GM18951 (cell line): ENCODE results near the gene RAP1A.

Source experiments
- POLR2A ChIP-seq: IDR thresholded peaks from 4 replicates; pipeline ENCODE4 v1.6.1; 2011; ENCODE audit warnings: mild to moderate bottlenecking; ENCODE audit not compliant: insufficient read length, insufficient read depth; ENCODE audit errors: extremely low read depth
- in situ Hi-C: fragments of 300-500 bp; cut with MboI; formaldehyde crosslinking; loops from one replicate; pipeline ENCODE4 v1.12.0; 2022; ENCODE audit warnings: low sequenced_read_pairs, mixed read lengths, inconsistent platforms; ENCODE audit not compliant: unreplicated experiment

Gene RAP1A

GRCh38 chr1:111619635-111620440, at the start of gene RAP1A:
RAP1A (plus strand) TSS chr1:111619789; CDS start chr1:111691361, 71,572 bp downstream.
- in situ Hi-C loops = no loop called here
- peak; percentile 76 for TF ChIP-seq POLR2A

GRCh38 chr1:111569913-111570312, 49.7 kb upstream of the RAP1A start:
- in situ Hi-C loops = no loop called here
- no peak for TF ChIP-seq POLR2A

DNA sequence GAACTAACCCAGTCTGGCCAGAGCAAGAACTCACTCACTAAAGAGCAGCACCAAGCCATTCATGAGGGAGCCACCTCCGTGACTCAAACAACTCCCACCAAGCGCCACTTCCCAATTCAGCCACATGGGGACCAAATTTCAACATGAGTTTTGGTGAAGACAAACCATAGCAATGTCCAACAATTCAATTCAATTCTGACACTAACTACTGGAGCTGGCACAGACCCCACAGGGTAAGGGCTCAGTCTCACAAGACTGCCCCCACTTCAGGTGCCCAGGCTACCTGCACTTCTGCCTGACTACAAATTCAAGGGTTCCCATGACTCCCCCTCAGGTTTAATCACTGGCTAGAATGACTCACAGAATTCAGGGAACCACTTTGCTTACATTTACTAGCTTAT, 48.8 kb upstream of the RAP1A start:
- in situ Hi-C loops = no loop called here
- no peak for TF ChIP-seq POLR2A

GRCh38 chr1:111571239-111571638, 48.4 kb upstream of the RAP1A start:
- TF ChIP-seq POLR2A = no peak
- in situ Hi-C loops = no loop called here

GRCh38 chr1:111571987-111572386, 47.6 kb upstream of the RAP1A start:
- in situ Hi-C loops = no loop called here
- TF ChIP-seq POLR2A = no peak

GRCh38 chr1:111576547-111576946, 43.0 kb upstream of the RAP1A start:
- in situ Hi-C loops = no loop called here

DNA sequence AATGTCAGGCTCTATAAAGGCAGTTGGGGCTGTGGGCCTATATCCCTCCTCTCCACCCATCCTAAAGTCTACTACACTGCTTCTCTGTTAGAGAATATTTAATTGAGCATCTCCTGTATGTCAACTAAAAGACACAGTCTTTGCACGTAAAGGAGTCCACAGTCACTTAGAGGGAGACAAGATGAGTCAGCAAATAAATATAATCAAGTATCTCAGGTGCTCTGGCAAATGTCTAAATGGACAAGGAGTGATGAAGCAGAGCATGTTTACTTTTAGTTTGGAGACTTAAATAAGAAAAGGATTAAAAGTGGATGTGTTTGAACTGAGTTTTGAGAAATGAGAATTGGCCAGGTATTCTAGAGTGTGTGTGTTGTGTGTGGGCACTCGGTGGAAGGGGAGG, 41.8 kb upstream of the RAP1A start:
- TF ChIP-seq POLR2A = no peak
- in situ Hi-C loops = no loop called here

More at GRCh38 chr1:111576547-111576946, 43.0 kb upstream of the RAP1A start:
- TF ChIP-seq POLR2A = no peak

- in situ Hi-C loops = no loop called here
- no peak for TF ChIP-seq POLR2A
Observed at GRCh38 chr1:111581166-111581565, 38.4 kb upstream of the RAP1A start.

DNA sequence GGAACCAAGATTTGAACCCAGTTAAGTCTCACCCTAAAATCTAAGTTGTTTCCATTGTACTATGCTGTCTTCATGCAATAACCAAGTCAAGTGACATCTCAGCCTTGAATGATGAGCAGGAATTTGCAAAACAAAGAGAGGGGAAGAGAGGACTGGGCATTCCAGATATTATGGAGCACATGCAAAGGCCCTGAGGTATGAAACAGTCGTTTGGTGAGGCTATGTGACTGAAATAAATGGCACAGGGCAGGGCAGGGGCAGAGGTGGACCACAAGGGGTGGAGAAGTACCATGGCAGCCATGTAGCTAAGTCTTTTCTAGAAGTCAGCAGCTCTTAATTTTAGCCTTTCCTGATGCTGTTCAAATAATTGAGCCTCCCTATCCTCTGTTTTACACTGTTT, 37.6 kb upstream of the RAP1A start:
- in situ Hi-C loops = no loop called here
- TF ChIP-seq POLR2A = no peak

DNA sequence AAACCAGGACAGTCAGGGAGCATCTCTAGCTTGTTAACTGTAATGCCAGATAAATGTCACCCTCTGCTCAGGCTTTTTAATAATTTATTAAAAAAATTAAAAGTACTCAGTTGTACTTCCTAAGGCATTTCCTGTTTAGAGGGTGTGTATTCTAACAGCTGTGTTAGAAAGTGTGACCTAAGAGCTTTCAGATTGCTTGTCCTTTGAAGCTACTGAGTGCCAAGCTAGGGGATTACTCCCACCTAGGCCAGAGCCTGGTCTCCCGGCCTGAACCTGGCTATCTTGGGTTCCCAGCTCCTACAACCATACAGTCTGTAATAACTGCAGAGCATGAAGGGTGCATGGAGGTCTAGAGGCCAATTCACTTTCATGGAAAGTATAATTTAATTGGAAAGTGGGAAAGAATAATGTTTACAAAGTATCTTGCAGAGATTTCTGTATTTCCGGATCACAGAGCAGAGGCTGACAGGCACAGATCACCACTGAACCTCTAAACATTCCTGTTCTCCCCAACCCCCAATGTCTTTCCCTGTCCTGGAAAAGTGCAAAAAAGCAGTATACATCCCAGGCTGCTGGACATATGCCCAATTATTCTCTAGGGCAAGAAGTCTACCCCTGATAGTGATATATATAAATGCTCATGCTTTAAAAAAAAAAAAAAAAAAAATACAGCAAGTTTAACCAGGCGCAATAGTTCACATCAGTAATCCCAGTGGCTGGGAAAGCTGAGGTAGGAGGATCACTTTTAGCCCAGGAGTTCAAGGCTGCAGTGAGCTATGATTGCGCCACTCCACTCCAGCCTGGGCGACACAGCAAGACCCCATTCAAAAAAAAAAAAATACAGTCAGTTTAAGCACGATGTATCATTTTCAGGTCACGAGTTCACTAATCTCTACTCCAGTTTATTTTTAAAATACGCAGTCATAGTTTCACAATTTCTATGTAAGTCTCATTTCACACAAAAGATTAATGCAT, 36.7 kb upstream of the RAP1A start:
- TF ChIP-seq POLR2A = no peak
- in situ Hi-C loops = no loop called here

GRCh38 chr1:111585447-111586086, 34.0 kb upstream of the RAP1A start:
- TF ChIP-seq POLR2A = no peak
- in situ Hi-C loops = no loop called here

DNA sequence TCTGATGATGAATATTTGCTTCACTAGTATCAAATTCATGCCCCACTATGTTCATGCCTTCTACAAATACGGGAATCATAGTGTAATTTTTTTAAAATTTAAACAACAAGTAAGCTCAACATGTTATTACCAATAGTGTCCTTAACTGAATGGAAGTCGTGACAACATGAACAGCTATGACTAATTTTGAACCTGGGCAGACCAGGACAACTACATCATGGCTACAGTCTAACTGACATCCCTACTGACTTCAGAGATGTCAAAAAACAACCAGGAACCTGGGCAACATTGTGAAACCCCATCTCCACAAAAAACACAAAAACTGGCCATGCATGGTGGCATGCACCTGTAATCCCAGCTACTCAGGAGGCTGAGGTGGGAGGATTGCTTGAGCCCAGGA, 33.5 kb upstream of the RAP1A start:
- in situ Hi-C loops = no loop called here
- no peak for TF ChIP-seq POLR2A
